Effector memory CD4-positive, alpha-beta T cell (primary cell): ENCODE data around the gene JMJD1C.
"Not testable (repeated sequence)": the region's sequence is repeated elsewhere in the genome, so short reads cannot be mapped to it uniquely, and the experiment has no call there.

Source experiments
- DNase-seq, 3 donors: peaks; one replicate each; pipeline ENCODE4 v3.0.0-alpha.2; 2020
- H3K27ac ChIP-seq: 2 replicates; pipeline ENCODE4 v1.7.0; 2013; ENCODE audit warnings: mild to moderate bottlenecking, low read length, moderate library complexity; ENCODE audit not compliant: insufficient read depth, poor library complexity, severe bottlenecking
- H3K27me3 ChIP-seq: replicated peaks from 2 replicates; pipeline ENCODE4 v1.7.0; 2013; ENCODE audit warnings: mild to moderate bottlenecking, low read length; ENCODE audit not compliant: insufficient read depth, control insufficient read depth, poor library complexity, severe bottlenecking
- H3K36me3 ChIP-seq: 2 replicates; pipeline ENCODE4 v1.7.0; 2013; ENCODE audit warnings: mild to moderate bottlenecking, low read length, moderate library complexity; ENCODE audit not compliant: control insufficient read depth, insufficient read depth
- H3K4me1 ChIP-seq: 2 replicates; pipeline ENCODE4 v1.7.0; 2013; ENCODE audit warnings: low read length, mild to moderate bottlenecking; ENCODE audit not compliant: control insufficient read depth, insufficient read depth, poor library complexity, severe bottlenecking
- H3K4me3 ChIP-seq: 2 replicates; pipeline ENCODE4 v1.7.0; 2013; ENCODE audit warnings: low read length, low read depth, mild to moderate bottlenecking; ENCODE audit not compliant: insufficient read depth, poor library complexity, severe bottlenecking
- H3K9me3 ChIP-seq: 2 replicates; pipeline ENCODE4 v1.7.0; 2013; ENCODE audit warnings: mild to moderate bottlenecking, low read length, moderate library complexity; ENCODE audit not compliant: control insufficient read depth

Gene JMJD1C

GRCh38 chr10:63319231-63319630 lies 146.5 kb downstream of the JMJD1C start:
- H3K36me3 ChIP-seq: no peaks in the 10 kb centered on the region
- no peaks in the 10 kb centered on the region for H3K9me3 ChIP-seq
- H3K4me1 ChIP-seq: no peaks in the 10 kb centered on the region
- H3K27me3 ChIP-seq: no peaks in the 10 kb centered on the region
- no peak overlapping the region for H3K27ac ChIP-seq
- DNase-seq: no peak
- H3K4me3 ChIP-seq: no peak overlapping the region

- Histone ChIP-seq H3K27ac (no peak overlapping the region), H3K27me3 (no peaks in the 10 kb centered on the region), H3K4me3 (no peak overlapping the region), H3K36me3 (no peaks in the 10 kb centered on the region), H3K4me1 (no peaks in the 10 kb centered on the region), H3K9me3 (no peaks in the 10 kb centered on the region)
- DNase-seq: no peak
Observed at GRCh38 chr10:63318491-63318890, 147.3 kb downstream of the JMJD1C start.

- no peaks in the 10 kb centered on the region for H3K4me1 ChIP-seq
- H3K36me3 ChIP-seq: no peaks in the 10 kb centered on the region
- no peaks in the 10 kb centered on the region for H3K9me3 ChIP-seq
Observed at GRCh38 chr10:63314020-63314419, 151.8 kb downstream of the JMJD1C start.

GRCh38 chr10:63313066-63313717 lies 152.6 kb downstream of the JMJD1C start:
- Histone ChIP-seq H3K27me3 (no peaks in the 10 kb centered on the region), H3K4me1 (no peaks in the 10 kb centered on the region), H3K36me3 (no peaks in the 10 kb centered on the region), H3K9me3 (no peaks in the 10 kb centered on the region), H3K27ac (no peak overlapping the region), H3K4me3 (no peak overlapping the region)
- DNase-seq: no peak

More at GRCh38 chr10:63314020-63314419, 151.8 kb downstream of the JMJD1C start:
- Histone ChIP-seq H3K27me3 (no peaks in the 10 kb centered on the region), H3K4me3 (no peak overlapping the region), H3K27ac (no peak overlapping the region)
- DNase-seq: no peak

GRCh38 chr10:63308628-63309027 lies 157.1 kb downstream of the JMJD1C start:
- Histone ChIP-seq H3K27me3 (no peaks in the 10 kb centered on the region), H3K36me3 (no peaks in the 10 kb centered on the region), H3K27ac (no peak overlapping the region), H3K9me3 (no peaks in the 10 kb centered on the region), H3K4me3 (no peak overlapping the region), H3K4me1 (no peaks in the 10 kb centered on the region)
- no peak for DNase-seq

- no peaks in the 10 kb centered on the region for H3K27me3 ChIP-seq
- no peak overlapping the region for H3K27ac ChIP-seq
- no peaks in the 10 kb centered on the region for H3K4me1 ChIP-seq
- H3K4me3 ChIP-seq: no peak overlapping the region
- H3K9me3 ChIP-seq: no peaks in the 10 kb centered on the region
- DNase-seq: no peak
- no peaks in the 10 kb centered on the region for H3K36me3 ChIP-seq
Observed at GRCh38 chr10:63304146-63304545, 161.6 kb downstream of the JMJD1C start.

GRCh38 chr10:63300801-63301200 lies 165.0 kb downstream of the JMJD1C start:
- H3K27me3 ChIP-seq: no peaks in the 10 kb centered on the region
- no peaks in the 10 kb centered on the region for H3K4me1 ChIP-seq
- H3K9me3 ChIP-seq: no peaks in the 10 kb centered on the region
- H3K4me3 ChIP-seq: no peak overlapping the region
- no peak for DNase-seq
- H3K36me3 ChIP-seq: no peaks in the 10 kb centered on the region
- H3K27ac ChIP-seq: no peak overlapping the region

GRCh38 chr10:63297941-63298340 lies 167.8 kb downstream of the JMJD1C start:
- Histone ChIP-seq H3K27me3 (no peaks in the 10 kb centered on the region), H3K4me1 (no peaks in the 10 kb centered on the region), H3K36me3 (no peaks in the 10 kb centered on the region), H3K4me3 (no peak overlapping the region), H3K27ac (no peak overlapping the region), H3K9me3 (no peaks in the 10 kb centered on the region)
- DNase-seq: no peak

- Histone ChIP-seq H3K4me3 (no peak overlapping the region), H3K27me3 (no peaks in the 10 kb centered on the region), H3K4me1 (no peaks in the 10 kb centered on the region), H3K36me3 (no peaks in the 10 kb centered on the region), H3K27ac (no peak overlapping the region), H3K9me3 (no peaks in the 10 kb centered on the region)
- DNase-seq: no peak
Observed at GRCh38 chr10:63294781-63295180, 171.0 kb downstream of the JMJD1C start.

- not testable (repeated sequence) for H3K4me3 ChIP-seq, H3K27me3 ChIP-seq, H3K9me3 ChIP-seq, DNase-seq, H3K4me1 ChIP-seq, H3K27ac ChIP-seq, H3K36me3 ChIP-seq
Observed at GRCh38 chr10:63292847-63293246, 172.9 kb downstream of the JMJD1C start.
